Smooth muscle cell (in vitro differentiated cells): Measurements from ENCODE around the gene NAGA. TPM values are rescaled to one million over a fixed set of nuclear protein-coding genes. Genes with fewer than 3 reads are reported as not detected.

Source experiments
- DNase-seq: peaks from one replicate; lab custom pipeline; 2025; ENCODE audit not compliant: unreplicated experiment; lab: John Stamatoyannopoulos, UW
- H2AFZ ChIP-seq: fragments of 200-600 bp; sonication (generic); 2 replicates; pipeline ENCODE4 v1.6.0; 2016; ENCODE audit warnings: antibody characterized with exemption, low read depth, mild to moderate bottlenecking
- H3F3A ChIP-seq: fragments of 200-600 bp; sonication (generic); 2 replicates; pipeline ENCODE4 v1.6.0; 2017; ENCODE audit warnings: antibody characterized with exemption, low read depth
- H3K27ac ChIP-seq: fragments of 200-600 bp; sonication (generic); 2 replicates; pipeline ENCODE4 v1.5.1; 2016; ENCODE audit warnings: low read depth, mild to moderate bottlenecking
- H3K27me3 ChIP-seq: fragments of 200-600 bp; sonication (generic); 2 replicates; pipeline ENCODE4 v1.6.1; 2016; ENCODE audit warnings: low read depth, mild to moderate bottlenecking
- H3K36me3 ChIP-seq: fragments of 200-600 bp; sonication (generic); 2 replicates; pipeline ENCODE4 v1.5.1; 2016; ENCODE audit warnings: low read depth
- H3K4me1 ChIP-seq: fragments of 200-600 bp; sonication (generic); 2 replicates; pipeline ENCODE4 v1.5.1; 2016; ENCODE audit warnings: low read depth
- H3K4me2 ChIP-seq: fragments of 200-600 bp; sonication (generic); 2 replicates; pipeline ENCODE4 v1.6.0; 2016; ENCODE audit warnings: mild to moderate bottlenecking
- H3K4me3 ChIP-seq: fragments of 200-600 bp; sonication (generic); 2 replicates; pipeline ENCODE4 v1.5.1; 2016; ENCODE audit warnings: mild to moderate bottlenecking
- H3K79me2 ChIP-seq: fragments of 200-600 bp; sonication (generic); 2 replicates; pipeline ENCODE4 v1.6.0; 2016; ENCODE audit warnings: low read depth, mild to moderate bottlenecking
- H3K9ac ChIP-seq: fragments of 200-600 bp; sonication (generic); 2 replicates; pipeline ENCODE4 v1.6.0; 2016; ENCODE audit warnings: low read depth
- H3K9me3 ChIP-seq: fragments of 200-600 bp; sonication (generic); replicated peaks from 2 replicates; pipeline ENCODE4 v1.5.1; 2016; ENCODE audit warnings: low read depth
- H4K20me1 ChIP-seq: fragments of 200-600 bp; sonication (generic); 2 replicates; pipeline ENCODE4 v1.6.0; 2016; ENCODE audit warnings: low read depth
- WGBS: methylation state at CpG from one replicate; pipeline ENCODE4 v1.1.7; 2016; ENCODE audit warnings: low lambda C conversion rate; 5-methylcytosine and 5-hydroxymethylcytosine counted together
- polyA plus RNA-seq: library from polyadenylated mRNA; unstranded; fragments of >200 nt; fragmentation: Nextera tagmentation; extraction: Ambion mirVana; gene quantifications from 2 replicates; pipeline ENCODE4 v1.2.1, GENCODE V29; 2016
- total RNA-seq: library from RNA; depleted of rRNA; stranded (reverse); fragments of >200 nt; gene quantifications from 2 replicates; pipeline ENCODE4 v1.2.3, GENCODE V29; 2014
- TF ChIP-seq, protein P1 (sequence below): fragments of 200-600 bp; sonication (generic); IDR thresholded peaks from 2 replicates; pipeline ENCODE4 v1.5.1; 2017; ENCODE audit warnings: borderline replicate concordance, mild to moderate bottlenecking, antibody characterized with exemption; ENCODE audit not compliant: insufficient read depth, poor library complexity, severe bottlenecking

NAGA gene
- total and polyA plus RNA-seq, 2 experiments from 2014 or later = 35.0 to 36.1 TPM

DNA sequence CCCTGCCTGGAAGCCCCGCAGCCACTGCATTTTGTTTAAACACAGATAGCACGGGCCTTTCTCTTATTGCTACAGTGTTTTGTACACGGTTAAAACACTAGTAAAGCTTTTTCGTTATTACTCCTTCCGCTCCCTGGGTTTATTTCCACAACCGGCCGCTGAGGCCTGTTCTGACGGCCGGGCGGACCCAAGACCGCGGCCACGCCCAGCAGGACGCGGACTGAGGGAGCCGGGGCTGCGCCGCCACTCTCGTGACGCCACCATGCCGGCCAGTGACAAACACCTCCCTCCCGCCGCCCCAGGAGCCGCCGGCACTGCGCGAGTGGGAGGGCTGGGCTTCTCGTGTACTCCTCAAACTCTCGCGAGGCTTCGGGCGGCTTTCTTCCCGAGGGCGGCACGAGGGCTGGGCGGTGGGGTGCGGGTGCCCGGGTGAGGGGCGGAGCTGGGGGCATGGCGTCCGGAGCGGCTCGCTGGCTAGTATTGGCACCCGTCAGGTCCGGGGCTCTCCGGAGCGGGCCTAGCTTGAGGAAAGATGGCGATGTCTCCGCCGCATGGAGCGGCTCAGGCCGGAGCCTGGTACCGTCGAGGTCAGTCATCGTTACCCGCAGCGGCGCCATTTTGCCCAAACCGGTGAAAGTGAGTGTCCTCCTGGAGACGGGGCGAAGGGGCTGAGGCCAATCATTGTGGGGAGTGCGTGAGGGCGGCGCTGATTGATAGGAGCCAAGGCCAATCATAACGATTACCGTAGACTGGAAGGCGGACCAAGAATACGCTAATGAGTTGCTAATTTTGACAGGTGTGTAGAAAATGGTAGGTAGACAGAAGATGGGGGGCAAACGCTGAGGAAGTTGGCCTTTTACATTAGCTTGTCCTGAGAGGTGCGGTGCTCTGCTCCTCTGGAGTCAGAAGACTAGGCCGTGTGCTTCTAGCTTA is 9.0 kb upstream of the NAGA start, which contains the start of gene SMDT1:
Gene SMDT1 (plus strand): TSS at position 382 of the 933 bp plus-strand sequence. CDS start 69 bp downstream, at position 451.
- TF ChIP-seq, protein P1, sequence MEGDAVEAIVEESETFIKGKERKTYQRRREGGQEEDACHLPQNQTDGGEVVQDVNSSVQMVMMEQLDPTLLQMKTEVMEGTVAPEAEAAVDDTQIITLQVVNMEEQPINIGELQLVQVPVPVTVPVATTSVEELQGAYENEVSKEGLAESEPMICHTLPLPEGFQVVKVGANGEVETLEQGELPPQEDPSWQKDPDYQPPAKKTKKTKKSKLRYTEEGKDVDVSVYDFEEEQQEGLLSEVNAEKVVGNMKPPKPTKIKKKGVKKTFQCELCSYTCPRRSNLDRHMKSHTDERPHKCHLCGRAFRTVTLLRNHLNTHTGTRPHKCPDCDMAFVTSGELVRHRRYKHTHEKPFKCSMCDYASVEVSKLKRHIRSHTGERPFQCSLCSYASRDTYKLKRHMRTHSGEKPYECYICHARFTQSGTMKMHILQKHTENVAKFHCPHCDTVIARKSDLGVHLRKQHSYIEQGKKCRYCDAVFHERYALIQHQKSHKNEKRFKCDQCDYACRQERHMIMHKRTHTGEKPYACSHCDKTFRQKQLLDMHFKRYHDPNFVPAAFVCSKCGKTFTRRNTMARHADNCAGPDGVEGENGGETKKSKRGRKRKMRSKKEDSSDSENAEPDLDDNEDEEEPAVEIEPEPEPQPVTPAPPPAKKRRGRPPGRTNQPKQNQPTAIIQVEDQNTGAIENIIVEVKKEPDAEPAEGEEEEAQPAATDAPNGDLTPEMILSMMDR = no peak

GRCh38 chr22:42078469-42079318 is 8.1 kb upstream of the NAGA start:
- Histone ChIP-seq H3K9me3 (no peaks in the 10 kb centered on the region), H3F3A (peaks cover 15% of the 10 kb centered on the region), H3K79me2 (peaks cover 19% of the 10 kb centered on the region), H3K27ac (peak overlapping the region; percentile 98), H3K4me3 (peak overlapping the region; percentile 69), H3K36me3 (no peaks in the 10 kb centered on the region), H3K9ac (peak overlapping the region; percentile 85), H3K4me1 (peaks cover 12% of the 10 kb centered on the region), H3K27me3 (no peaks in the 10 kb centered on the region), H3K4me2 (peak overlapping the region; percentile 92), H2AFZ (peak overlapping the region; percentile 92), H4K20me1 (no peaks in the 10 kb centered on the region)
- WGBS = 78% methylated on average over 24 of the region's 24 CpGs
- TF ChIP-seq, protein P1 = no peak
- DNase-seq = no peak

More for the DNA sequence above, 9.0 kb upstream of the NAGA start, which contains the start of gene SMDT1:
- H3K36me3 ChIP-seq = no peaks in the 10 kb centered on the region
- DNase-seq = peak; percentile 99
- H3K4me1 ChIP-seq = peaks cover 12% of the 10 kb centered on the region
- H3K79me2 ChIP-seq = peaks cover 19% of the 10 kb centered on the region
- peak within 1 kb of the TSS; percentile 69 for H3K4me3 ChIP-seq
- under 1% methylated on average over 69 of the region's 71 CpGs for WGBS
- no peaks in the 10 kb centered on the region for H3K27me3 ChIP-seq
- H3F3A ChIP-seq = peaks cover 15% of the 10 kb centered on the region
- H2AFZ ChIP-seq = peak within 1 kb of the TSS; percentile 92
- H3K27ac ChIP-seq = peak within 1 kb of the TSS; percentile 98
- H3K9me3 ChIP-seq = no peaks in the 10 kb centered on the region
- no peaks in the 10 kb centered on the region for H4K20me1 ChIP-seq
- peak within 1 kb of the TSS; percentile 92 for H3K4me2 ChIP-seq
- H3K9ac ChIP-seq = peak within 1 kb of the TSS; percentile 89

DNA sequence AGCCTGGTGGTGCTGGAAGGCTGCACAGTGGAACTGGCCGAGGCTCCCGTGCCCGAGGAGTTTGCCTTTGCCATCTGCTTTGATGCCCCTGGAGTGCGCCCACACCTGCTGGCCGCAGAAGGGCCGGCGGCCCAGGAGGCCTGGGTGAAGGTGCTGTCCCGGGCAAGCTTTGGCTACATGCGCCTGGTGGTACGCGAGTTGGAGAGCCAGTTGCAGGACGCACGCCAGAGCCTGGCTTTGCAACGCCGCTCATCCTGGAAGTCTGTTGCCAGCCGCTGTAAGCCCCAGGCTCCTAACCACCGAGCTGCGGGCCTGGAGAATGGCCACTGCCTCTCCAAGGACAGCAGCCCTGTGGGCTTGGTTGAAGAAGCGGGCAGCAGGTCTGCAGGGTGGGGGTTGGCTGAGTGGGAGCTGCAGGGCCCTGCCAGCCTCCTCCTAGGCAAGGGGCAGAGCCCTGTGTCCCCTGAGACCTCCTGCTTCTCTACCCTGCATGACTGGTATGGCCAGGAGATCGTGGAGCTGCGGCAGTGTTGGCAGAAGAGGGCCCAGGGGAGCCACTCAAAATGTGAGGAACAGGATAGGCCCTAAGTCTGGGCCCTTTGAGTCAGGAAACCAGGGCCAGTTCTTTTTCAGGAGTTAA is 7.0 kb upstream of the NAGA start:
- H3K4me2 ChIP-seq = no peak overlapping the region
- H2AFZ ChIP-seq = no peak overlapping the region
- 98% methylated on average over 21 of the region's 21 CpGs for WGBS
- H3F3A ChIP-seq = peaks cover 15% of the 10 kb centered on the region
- H3K36me3 ChIP-seq = no peaks in the 10 kb centered on the region
- no peak overlapping the region for H3K9ac ChIP-seq
- H3K9me3 ChIP-seq = no peaks in the 10 kb centered on the region
- H3K27ac ChIP-seq = peak overlapping the region; percentile 98
- H4K20me1 ChIP-seq = no peaks in the 10 kb centered on the region
- no peaks in the 10 kb centered on the region for H3K27me3 ChIP-seq
- no peak for DNase-seq
- TF ChIP-seq, protein P1 = no peak
- H3K4me1 ChIP-seq = peaks cover 12% of the 10 kb centered on the region
- H3K79me2 ChIP-seq = peaks cover 15% of the 10 kb centered on the region
- no peak overlapping the region for H3K4me3 ChIP-seq
